ENCODE results near the gene BGLAP.

GRCh38 chr1:156229809-156230472, 12.0 kb upstream of the BGLAP start:
- TF ChIP-seq, protein P1, sequence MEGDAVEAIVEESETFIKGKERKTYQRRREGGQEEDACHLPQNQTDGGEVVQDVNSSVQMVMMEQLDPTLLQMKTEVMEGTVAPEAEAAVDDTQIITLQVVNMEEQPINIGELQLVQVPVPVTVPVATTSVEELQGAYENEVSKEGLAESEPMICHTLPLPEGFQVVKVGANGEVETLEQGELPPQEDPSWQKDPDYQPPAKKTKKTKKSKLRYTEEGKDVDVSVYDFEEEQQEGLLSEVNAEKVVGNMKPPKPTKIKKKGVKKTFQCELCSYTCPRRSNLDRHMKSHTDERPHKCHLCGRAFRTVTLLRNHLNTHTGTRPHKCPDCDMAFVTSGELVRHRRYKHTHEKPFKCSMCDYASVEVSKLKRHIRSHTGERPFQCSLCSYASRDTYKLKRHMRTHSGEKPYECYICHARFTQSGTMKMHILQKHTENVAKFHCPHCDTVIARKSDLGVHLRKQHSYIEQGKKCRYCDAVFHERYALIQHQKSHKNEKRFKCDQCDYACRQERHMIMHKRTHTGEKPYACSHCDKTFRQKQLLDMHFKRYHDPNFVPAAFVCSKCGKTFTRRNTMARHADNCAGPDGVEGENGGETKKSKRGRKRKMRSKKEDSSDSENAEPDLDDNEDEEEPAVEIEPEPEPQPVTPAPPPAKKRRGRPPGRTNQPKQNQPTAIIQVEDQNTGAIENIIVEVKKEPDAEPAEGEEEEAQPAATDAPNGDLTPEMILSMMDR (optimal IDR thresholded peaks at IDR 0.05 in 1 of 3, IDR thresholded peaks at IDR 0.05 in 1 of 3, conservative IDR thresholded peaks at IDR 0.05 in 1 of 3; ENCODE audit: extremely low read depth in 1 of 3, insufficient read depth in 2 of 3, low read length in 3 of 3) = no peak
- no peak for TF ChIP-seq EZH2 (IDR thresholded peaks at IDR 0.05; ENCODE audit: low read length)

All from keratinocyte (primary cell).